Activated T-cell treated with anti-CD3 and anti-CD28 coated beads for 1 hour (primary cell): ENCODE measurements around the gene P4HA2.

Source experiments
- DNase-seq: peaks from one replicate; pipeline ENCODE4 v3.0.0-alpha.2; 2020; ENCODE audit warnings: low read depth

Gene P4HA2

DNA sequence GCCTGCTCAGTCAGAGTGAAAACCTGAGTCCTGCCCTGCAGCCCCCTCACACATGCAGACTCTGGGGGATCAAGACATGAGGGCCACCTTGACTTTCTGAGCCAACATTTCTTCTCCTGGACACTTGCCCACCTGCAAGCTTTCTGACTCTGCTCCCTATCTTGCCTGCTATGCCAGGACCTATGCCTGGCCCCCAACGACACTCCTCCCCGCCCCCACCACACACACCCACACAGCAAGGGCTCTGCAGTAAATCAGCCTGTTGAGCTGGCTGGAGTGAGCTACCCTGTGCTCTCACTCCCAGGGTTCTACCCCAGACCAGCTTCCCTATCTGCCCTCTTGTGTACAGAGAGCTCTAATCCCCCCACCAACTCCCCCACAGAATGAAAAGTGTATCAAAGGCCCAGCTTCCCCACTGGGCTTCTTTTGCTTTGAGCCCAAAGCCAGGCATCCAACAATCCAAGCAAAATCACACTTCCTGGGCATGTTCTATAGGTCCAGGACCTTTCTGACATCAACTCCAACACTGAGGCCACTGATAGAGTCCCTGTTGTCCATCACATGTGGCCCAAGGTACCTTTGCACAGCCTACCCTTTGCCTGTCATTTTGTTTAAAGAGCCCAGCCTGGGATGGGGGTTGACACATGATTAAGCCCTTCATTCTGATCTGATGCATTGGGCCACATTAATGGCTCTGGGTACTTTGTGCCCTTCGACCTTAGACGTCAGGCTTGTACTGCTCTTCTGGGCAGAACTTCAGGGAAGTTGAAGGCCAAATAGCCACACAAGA lies 37.1 kb upstream of the P4HA2 start:
- DNase-seq: no peak

DNA sequence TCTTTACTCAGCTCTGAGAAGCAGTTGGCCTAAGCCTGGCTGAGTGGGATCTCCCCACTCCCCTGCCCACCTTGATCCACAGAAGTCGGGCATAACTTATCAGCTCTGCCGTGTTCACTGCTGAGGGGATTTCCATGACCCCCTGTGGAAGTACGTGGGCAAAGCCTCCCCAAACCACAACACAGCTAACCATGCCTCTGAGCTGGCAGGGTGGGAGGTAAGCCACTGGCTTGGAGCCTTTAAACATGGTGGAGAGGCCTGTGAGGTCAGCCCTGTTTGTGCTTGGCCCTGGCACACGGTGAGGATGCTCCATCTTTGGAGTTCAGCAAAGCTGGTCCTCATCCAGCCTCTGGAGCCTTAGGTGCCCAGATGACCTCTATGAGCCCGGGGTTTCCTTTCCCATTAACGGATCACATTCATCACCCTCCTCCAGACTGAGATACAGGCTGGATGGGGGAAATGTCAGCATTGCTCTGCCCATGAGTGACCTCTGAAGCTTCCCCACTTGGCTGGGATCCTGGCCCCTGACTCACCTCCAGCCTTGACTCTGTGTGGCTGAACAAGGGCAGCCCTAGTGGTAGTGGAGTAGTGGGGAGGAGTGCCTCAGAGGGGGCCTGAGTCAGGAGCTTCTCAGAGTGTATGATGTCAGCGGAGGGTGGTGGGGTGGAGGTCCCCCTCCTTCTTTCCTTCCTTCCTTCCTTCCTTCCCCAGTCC lies 36.1 kb upstream of the P4HA2 start:
- DNase-seq: no peak

DNA sequence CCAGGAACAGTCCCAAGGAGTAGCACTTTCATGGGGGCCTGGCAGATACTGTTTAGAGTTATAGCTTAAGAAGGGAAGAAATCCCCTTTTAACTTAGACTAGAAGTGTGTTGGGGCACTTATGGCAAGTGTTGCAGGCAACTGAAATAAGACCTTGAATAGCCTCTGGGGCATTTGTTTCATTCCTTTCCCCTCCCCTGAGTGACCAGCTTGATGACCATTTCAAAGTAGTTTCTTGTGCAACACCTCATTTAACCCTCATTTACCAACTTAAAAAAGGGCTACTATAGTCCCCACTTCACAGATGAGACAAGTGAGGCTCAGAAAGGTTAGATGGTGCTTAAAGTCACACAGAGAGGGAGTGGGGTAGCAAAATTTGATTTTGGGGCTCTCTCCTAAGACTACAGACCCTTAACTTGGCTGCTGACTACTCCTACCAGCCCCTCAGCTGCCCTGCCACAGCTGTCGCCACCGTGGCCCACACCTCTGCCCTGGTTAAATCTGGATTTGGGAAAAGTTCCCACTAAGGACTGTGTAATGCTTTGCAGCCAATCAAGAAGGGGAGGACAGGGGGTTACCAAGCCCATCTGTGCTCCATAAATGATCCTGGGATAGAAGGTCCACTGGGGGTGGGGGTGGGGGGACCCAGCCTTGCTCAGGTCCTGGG lies 35.4 kb upstream of the P4HA2 start:
- DNase-seq: no peak

DNA sequence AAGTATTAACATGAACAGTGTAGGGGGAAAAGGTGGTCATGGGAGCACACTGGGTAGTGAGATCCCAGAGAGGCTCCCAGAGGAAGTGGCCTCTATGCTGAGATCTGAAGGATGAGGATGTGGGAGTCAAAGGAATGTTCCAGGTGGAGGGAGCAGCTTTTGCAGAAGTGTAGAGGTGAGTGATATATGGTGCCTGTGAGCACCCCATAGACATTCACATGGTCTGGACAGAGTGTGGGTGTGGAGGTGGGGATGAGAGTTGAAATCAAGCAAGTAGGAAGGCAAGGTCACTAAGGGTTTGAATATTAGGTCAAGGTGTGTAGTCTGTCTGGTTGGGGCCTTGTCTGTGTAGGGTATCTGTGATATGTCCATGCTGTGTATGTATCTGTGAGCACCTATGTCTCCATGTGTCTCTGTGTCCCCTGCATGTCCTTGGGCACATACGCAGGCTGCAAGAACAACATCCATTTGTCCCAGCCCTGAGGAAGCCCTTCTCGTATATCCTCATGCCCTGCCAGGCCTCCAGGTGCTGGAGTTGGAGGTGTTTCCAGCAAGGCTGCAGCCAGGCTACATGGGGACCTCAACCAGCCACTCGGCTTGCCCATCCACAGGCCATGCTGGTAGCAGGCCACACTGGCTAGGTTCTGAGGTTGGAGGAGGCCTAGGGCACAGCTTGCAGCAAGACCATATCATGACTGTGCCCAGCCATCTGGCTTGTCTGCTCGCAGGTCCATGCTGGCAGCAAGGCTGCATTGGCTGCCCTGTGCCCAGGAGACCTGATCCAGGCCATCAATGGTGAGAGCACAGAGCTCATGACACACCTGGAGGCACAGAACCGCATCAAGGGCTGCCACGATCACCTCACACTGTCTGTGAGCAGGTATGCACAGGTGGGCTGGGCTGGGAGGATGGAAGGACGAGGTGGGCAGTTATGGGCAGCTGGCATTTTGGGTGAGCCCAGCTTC lies 34.5 kb upstream of the P4HA2 start:
- no peak for DNase-seq

DNA sequence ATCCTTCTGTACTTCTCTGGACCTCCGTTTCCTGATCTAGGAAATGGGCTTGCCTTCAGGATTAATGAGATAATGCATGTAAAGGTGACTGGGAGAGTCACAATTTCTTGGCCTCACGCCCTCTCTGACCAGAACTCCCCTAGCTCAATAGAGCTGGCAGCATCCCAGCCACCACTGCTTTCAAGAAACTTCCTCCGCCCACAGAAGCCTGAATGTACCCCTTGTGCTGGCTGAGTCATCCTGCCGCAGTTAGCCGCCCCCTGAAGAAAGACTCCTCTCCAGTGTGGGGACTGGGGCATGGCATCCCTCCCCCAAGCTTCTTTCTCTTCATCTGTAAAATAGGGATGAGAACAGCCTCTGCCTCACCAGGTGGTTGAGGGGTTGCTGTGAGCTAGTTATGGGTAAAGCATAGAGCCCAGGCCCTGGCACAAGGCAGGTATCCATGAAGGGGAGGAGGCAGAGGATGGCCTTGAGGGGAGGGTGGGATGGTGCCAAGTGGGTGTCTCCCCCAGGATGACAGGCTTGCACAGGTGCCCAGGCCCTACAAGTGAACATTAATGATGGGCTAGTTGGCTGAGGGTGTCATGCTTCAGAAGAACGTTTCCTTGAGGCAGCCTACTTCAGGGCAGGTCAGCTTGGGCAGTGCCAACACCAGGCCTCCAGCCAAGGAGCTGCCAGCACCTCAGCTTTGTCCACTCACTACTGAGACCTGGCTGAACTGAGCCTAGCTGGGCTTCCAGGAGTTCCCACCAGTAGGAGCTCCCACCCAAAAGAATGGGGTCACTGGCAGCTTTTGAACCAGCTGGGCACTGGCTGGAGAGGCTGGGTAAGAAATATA lies 33.3 kb upstream of the P4HA2 start:
- DNase-seq: no peak

DNA sequence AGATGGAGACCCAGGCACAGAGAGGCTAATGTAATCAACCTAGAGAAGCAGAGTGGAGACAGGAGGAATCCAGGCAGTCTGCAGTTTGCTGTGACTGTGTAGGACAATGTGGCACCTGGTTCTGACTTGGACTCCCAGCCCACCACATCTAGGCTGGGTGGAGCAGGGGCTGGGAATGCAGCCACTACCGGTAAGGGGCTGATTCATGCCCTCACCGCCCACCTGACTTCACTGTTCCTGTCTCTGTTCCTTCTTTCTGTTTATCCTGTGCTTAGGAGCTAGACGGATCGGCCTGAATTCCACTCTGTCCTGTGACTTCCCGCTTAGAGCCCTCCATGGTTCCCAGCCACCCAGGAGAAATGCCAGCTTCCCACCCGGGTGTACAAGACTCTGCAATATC lies 32.4 kb upstream of the P4HA2 start:
- DNase-seq: no peak

DNA sequence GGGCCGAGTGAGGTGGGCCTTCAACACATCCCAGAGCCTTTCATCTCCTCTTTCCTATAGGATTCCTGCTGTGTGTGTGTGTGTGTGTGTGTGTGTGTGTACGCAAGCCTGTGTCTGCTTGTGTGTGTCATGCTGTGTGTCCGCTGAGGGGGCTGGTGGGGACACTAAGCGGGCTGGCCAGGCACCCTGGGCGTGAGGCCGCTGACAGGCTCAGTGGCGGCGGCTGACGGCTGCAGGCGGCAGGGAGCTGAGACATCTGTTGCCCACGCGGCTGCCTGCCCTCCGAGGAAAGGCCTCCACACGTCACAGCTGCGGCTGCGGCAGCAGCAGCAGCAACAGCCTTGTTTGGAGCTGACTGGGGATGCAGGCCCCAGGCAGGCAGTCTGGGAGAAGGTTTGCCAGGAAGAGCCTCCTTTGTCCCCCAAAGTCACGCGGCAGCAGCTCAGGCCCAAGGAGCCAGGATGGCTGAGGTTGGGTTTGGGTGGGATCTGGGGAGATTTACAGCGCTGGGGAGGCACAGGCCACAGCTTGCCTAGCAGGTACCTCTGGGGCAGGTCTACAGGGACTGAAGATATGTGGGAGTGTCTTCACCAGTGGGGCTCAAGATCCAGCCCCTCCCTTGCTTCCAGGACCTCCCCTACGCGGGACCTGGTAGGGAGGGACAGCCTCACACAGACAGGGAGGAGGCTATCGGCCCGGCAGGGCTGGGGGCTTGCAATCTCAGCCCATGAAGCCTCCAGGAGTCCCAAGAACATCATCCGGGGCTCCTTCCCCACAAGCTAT lies 31.6 kb upstream of the P4HA2 start:
- DNase-seq: no peak

DNA sequence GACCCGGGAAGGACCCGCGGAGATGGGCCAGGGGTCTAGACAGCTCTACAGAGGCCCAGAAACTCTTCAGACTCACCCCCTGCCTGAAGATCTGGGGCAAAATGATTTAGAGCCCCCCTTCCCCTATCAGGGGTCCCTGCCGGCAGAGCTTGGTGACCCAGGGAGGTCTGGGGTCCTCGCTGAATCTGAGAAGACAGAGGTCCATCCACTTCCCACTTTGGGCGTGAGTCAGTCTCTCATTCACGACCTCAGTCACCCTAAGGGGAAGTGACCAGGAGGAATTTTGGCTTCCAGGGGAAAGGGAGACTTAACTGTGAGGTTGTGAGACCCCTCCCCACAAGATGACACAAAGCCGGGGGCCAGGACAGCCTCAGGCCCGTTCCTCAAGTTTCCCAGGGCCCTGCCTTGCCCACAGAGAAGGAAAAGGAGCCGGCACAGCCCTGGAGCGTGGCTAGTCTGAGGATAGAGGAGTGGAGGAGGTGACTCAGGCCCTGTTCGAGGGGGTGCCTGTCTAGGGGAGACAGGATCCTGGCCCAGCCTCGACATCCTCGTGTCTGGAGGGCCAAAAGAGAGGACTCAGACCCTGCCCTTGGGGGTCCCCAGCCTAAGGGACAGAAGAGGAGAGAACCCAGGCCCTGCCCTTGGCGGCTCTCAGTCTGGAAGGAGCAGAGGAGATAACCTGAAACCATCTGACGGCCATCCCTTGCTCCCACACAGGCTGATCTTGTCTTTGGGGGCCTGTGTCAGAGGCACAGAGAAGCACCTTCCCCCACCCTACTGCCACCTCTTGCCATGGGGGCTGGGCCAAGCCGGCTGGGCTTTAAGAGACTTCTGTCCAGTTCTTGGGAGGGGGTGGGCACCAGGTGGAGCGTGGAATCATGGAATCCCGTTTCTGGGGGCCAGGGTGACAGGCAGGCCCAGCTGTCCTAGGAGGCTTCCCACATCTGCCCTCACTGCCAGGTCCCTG lies 30.7 kb upstream of the P4HA2 start:
- no peak for DNase-seq

DNA sequence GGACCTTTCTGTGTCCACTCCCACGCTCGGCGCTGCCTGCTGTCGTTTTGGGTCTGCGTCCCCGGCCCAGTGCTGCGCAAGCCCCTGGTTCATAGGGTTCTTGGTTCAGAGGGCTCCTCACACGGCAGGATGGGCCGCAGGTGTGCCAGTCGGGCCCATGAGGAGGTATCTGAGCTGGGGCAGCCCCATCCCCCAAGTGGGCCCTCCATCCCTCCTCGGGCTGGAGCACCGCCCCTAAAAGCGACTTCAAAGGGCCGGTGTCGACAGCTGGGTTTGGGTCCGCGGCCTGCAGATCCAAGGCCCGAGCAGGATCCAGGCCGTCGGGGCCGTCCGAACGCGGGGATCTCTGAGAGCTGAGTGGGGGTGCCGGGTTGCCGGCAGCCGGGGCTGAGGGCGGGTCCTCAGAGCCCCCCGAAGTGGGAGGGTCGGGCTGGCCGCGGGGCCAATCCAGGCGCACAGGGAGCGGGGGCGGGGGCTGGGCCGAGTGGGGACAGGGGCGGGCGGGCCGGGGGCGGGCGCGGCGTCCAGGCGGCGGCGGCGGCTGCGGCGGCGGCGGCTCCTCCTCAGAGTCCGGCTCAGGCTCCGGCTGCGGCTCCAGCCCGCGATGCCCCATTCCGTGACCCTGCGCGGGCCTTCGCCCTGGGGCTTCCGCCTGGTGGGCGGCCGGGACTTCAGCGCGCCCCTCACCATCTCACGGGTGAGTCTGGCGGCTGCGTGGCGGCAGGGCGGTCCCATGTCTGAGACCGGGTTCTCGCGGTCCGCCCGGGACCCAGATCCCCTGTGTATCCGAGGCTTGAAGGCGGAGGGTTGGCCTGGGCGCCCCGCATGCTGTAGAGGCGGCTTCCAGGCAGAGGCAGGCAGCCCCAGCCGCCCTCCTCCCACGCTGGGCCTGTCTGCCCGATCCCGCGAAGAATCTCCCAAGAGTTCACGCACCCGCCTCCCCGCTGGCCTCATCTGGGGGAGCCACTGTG lies 29.8 kb upstream of the P4HA2 start, which contains the start of gene PDLIM4:
TSS of gene PDLIM4 (plus strand) at position 566 of the 971 bp plus-strand sequence. CDS start at position 605, 39 bp downstream.
- no peak for DNase-seq

DNA sequence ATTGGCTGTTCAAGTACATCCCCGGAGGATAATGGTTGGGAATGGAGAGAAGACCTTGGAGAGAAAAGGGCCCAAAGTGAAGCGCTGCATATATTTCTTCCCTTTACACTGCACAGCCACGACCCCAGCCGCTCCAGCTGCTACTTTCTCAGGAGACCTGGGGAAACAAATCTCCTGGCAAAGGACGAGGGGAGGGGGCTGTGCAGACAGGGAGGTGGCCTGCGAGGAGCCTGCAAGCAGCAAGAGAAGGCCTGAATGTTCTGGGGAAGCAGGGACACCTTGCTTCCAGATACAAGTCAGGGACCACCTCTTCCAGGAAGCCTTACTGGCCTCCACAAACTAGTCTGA lies 29.1 kb upstream of the P4HA2 start:
- no peak for DNase-seq

DNA sequence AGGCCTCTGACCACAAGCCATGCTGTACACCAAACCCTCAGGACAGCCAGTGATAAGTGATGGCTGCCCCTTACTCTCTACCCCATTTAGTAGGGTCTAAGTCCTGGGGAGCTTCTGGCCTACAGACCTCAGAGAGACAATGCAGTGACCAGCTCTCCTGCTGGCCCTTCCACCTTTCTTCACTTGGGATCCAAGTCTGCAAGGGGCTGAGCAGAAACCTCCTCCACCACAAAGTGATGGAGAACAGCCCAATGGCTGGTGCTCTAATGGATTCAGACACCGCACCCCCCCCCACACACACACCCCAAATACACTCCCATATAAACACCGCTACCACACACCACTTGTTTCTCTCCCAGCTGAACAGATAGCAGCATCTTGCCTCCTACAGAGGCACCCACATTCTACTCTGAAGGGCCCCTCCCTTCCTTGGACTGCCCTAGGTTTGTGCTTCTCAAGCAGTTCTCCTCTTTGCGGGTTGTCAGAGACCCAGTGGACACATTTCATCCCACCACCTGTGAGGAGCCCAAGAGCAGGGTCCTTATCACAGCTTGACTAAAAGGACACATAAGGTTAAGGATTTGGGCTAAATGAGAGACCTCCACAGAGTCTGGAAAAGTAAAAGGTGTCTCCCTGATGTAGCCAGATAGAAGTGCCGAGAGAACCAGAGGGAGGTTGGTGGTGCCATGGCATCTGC lies 28.6 kb upstream of the P4HA2 start:
- no peak for DNase-seq

DNA sequence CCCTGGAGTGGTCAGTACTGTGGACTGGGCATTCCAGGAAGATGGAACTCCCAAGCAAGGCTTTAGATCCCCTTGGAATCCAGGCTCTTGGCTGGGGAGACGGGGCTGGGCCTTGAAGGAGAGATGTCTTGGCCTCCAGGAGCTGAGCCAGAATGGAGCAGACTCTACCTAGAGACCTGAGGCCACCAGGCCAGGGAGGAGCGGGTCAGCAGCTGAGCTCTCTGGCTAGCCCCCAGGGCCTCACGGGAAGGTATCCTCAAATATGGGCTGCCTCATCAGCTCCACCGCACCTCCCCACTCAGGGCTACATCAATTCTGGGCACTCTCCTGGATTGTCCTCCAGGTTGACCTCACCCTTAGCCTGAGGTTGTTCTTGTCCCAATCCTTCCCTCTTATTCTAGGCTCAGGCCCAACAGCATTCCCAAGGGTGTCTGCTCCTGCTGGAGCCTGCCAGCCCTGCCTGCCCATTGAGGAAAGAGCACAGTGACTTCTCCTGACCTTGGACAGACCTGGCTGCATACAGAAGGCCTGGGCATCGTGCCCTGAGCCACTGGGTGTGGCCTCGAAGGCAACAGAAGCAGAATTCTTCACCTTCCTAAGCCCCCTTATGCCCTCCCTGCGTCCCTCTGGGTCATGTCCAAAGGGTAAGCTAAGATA lies 26.8 kb upstream of the P4HA2 start:
- DNase-seq: no peak

DNA sequence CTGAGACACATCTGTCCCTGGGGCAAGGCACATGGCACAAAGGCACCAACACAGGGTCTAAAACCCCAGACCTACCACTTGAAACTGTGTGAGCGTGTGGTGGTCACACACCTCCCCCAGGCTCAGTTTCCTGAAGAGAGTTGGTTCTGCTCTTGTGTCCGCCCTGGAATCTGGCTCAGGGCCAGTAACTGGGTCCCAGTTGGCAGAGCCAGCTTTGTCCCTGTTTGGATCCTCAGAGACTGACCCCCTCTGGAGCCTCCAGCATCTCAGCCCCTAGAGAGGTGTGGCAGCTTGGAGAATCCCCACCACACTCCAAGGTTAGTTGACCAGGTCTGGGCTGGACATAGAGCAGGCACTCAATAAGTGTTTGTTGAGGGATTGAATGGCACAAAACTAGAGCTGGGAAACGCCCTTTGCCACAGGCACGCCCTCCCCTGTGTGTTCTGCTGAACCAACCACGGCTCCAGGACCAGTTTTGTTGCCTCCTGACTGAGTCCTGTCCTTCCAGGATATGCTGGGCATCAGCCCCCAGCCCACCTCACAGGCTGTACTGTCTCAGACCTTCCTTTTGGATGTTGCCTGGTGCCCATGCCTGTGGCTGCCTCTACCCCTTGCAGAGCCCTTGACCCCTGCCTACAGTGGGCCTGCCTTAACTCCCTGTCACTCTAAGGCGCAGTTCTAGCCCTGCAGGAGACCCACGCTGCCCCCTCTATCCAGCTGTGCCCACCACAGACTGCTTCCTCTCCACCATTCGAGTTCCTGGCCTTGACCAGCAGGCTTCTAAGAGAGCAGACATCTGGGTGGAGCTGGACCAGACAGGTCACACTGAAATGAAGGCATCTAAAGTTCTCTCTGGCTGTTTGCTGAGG lies 26.0 kb upstream of the P4HA2 start:
- DNase-seq: no peak

DNA sequence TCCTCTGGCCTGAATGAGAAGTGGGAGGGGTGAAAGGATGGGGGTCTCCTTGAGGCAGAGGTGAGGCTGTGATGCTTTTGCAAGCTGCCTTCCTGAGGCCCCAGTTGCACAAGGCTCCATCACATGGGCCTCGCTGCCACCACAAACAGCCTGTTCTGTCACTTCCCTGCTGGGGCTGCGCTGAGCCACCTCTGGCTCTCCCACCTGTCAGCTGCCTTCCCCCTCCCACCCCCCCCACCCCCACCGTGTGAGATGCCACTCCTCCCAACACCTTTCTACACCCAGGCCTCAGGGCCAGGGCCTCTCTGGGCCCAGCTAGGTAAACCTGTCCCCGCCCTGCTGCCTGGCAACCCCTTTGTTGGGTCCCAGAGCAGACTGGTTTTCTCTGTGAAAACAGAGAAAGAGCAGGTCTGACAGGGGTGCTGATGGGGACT lies 25.4 kb upstream of the P4HA2 start:
- DNase-seq: no peak

DNA sequence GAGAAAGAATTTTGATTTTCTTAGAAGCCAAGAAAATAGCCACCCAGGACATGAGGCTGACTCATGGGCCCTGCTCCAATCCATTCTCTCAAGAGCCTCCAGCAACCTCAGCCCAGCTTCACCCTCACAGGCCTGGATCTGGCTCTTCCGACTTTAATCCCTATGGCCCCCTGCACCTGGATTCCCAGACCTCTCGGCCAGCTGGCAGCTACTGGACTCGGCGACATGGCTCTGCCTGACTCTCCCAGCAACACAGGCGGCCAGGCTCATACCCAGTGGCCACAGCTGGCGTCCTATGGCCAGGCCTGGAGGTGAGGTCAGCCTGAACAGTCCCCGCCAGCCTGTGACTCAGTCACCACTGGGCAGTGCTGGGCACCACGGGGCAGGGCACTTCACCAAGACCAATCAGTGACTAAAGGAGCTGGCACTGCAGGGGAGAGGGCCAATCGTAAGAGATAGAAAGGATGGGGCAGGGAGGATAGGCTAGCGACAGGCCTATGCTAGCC lies 23.6 kb upstream of the P4HA2 start:
- DNase-seq: no peak
